ENCODE data around the gene LIPJ.

Gene LIPJ

GRCh38 chr10:88586462-88586861 lies at the start of gene LIPJ:
LIPJ (plus strand) TSS chr10:88586762; CDS start chr10:88590688, 3,926 bp downstream.
- no peak for DNase-seq

GRCh38 chr10:88537322-88537721 lies 49.2 kb upstream of the LIPJ start:
- no peak for DNase-seq

GRCh38 chr10:88538048-88538447 lies 48.5 kb upstream of the LIPJ start:
- no peak for DNase-seq

DNA sequence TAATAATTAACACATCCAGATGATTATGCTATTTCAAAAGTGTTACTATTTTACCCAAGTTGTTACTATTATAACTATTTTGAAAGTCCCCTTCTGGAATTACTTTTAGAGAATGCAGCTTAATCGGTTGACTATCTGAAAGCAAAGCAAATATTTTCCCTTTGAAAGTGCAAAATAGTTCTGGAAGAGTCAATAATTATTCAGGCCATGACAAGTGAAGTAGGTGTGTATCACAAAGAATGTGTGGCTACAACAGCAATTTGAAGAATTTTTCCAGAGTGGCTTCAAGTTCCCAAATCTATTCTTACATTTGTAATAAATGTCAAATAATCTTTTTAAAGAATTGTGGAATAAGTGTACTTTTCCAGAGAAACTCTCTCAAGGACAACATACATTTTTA lies 46.2 kb upstream of the LIPJ start:
- DNase-seq: no peak

GRCh38 chr10:88541116-88541626 lies 45.4 kb upstream of the LIPJ start:
- no peak for DNase-seq

- no peak for DNase-seq
Observed at GRCh38 chr10:88542522-88542921, 44.0 kb upstream of the LIPJ start.

- no peak for DNase-seq
Observed at GRCh38 chr10:88544140-88544870, 42.3 kb upstream of the LIPJ start.

DNA sequence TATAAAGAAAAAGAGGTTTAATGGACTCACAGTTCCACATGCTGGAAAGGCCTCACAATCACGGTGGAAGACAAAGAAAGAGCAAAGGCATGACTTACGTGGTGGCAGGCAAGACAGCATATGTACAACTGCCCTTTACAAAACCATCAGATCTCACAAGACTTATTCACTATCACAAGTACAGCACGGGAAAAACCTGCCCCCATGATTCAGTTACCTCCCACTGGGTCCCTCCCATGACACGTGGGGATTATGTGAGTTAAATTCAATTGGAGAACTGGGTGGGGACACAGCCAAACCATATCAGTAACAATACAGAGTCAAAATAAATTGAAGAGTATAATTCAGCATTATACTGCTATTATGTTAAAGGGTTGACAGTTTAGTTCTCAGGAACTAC lies 41.2 kb upstream of the LIPJ start:
- no peak for DNase-seq

- no peak for DNase-seq
Observed at GRCh38 chr10:88546497-88546896, 40.1 kb upstream of the LIPJ start.

GRCh38 chr10:88551246-88551645 lies 35.3 kb upstream of the LIPJ start:
- no peak for DNase-seq

GRCh38 chr10:88553116-88553752 lies 33.3 kb upstream of the LIPJ start:
- DNase-seq: peak; percentile 29

- no peak for DNase-seq
Observed at GRCh38 chr10:88555190-88555908, 31.2 kb upstream of the LIPJ start.

GRCh38 chr10:88557256-88557655 lies 29.3 kb upstream of the LIPJ start:
- DNase-seq: no peak

DNA sequence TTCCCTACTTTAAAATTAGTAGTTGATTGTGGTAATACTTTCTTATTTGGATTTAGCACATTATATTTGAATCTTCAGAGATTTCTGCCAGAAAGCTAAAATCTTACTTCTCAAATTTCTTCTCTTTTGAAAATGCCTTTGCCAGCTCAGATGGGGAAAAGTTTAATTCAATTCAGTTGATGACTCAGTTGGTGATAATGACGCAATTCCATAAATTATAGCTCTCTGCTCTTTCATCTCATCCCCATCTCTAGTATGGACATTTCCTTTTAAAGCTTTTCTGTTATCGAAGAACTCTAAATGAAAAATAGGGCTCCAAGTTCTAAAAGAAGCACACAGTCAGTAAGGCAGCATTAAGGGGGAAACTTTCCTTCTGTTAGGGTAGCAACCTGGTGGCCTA lies 28.9 kb upstream of the LIPJ start:
- no peak for DNase-seq

- no peak for DNase-seq
Observed at GRCh38 chr10:88562152-88562551, 24.4 kb upstream of the LIPJ start.

DNA sequence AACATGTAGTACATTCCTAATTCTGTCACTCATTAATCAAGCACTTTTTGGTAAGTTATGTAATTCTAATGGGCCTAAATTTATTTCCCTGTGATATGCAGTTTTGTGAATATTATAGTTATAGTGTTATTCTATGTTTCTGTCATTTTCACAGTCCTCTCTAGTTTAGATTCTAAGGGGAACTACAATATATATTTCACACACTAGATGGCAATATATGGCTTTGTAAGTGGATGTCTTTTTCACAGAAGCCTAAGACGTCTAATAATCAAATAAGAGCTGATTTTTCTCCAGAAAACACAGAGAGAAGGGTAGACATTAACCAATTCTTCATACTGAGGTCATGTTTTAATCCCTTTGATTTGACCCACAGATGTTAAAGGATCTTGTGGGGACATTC lies 21.5 kb upstream of the LIPJ start:
- peak; percentile 3 for DNase-seq

DNA sequence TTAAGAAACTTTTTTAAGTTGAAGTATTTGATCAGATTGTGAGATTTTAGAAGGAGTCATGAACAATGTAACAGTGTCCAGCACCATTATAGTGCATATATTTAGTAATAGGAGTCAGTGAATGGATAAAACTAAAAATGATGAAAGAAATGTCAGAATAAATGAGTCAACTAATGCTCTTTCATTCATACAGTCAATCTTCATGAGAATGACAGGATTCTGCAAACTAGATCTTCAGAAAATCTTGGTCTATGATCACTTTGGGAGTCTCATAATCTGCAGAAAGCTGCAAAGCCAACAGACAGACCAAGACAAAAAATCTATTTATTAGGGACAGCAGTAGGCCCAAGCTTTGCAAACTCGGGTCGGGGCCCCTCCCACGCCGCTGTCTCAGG lies 4.2 kb upstream of the LIPJ start:
- DNase-seq: no peak

- DNase-seq: no peak
Observed at GRCh38 chr10:88582806-88583583, 3.6 kb upstream of the LIPJ start, which contains the start of gene RNLS. RNLS (minus strand) TSS chr10:88583318.

DNA sequence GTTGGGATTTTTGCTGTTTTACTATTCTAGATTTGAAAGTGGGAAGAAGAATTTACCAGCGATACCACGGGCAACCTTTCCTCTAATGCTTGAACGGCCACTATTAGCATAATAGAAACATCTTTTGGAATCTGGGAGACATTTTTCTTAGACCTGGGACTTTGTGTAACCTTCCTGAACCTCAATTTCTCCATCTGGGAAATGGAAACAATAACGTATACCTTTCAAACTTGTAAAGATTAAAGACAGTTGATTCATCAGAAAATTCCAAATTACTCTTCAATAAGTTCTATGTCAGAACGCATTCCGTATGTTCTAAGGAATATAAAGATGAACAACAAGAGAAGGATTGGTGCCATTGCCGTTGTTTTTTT lies 3.0 kb upstream of the LIPJ start:
- DNase-seq: no peak

DNA sequence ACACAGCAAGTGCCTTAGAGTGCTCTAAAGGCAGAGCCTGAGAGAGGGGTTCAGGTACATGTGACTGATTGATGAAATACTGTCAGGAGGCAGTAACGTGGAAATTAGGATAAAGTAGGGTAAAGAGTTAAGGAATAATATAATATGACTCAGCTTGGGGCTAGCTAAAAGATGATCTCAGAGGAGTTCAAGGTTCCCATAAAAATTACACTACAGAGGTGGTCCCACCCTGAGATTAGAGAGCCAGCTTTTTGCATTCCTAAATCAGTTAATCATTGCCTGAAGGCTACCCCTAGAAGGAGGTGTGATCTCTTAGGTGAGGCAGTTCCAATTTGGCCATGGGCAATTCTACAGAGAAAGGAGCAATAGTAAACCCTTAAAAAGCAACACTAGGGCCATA lies 5.8 kb downstream of the LIPJ start:
- no peak for DNase-seq

- DNase-seq: no peak
Observed at GRCh38 chr10:88592906-88593305, 6.3 kb downstream of the LIPJ start.

DNA sequence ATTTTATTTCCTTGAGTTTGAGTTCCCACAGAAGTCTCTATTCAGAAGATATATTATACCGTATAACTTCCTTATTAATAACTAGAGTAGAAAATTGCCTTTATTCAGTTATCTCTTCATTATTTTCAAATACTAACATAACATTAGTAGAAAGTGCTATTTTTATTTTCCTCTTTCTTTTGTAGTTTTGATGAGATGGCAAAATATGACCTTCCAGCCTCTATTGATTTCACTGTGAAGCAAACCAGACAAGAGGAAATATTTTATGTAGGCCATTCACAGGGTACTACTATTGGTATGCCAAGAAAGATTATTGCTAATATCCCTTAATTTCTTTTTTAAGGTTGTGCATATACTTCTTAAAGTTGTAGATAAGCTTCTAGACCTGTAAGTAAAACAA lies 7.9 kb downstream of the LIPJ start:
- no peak for DNase-seq

- no peak for DNase-seq
Observed at GRCh38 chr10:88598055-88598454, 11.5 kb downstream of the LIPJ start.

Measured in DMS79 treated with DMSO at 0.1 percent for 48 hours (cell line).